Measurements from ENCODE around the gene COL6A2. TPM values are rescaled to one million over a fixed set of nuclear protein-coding genes. Genes with fewer than 3 reads are reported as not detected.
"Not testable (repeated sequence)": the region's sequence is repeated elsewhere in the genome, so short reads cannot be mapped to it uniquely, and the experiment has no call there.

Gene COL6A2
- total RNA-seq, 1 donor from 2014 or later: 227 TPM

DNA sequence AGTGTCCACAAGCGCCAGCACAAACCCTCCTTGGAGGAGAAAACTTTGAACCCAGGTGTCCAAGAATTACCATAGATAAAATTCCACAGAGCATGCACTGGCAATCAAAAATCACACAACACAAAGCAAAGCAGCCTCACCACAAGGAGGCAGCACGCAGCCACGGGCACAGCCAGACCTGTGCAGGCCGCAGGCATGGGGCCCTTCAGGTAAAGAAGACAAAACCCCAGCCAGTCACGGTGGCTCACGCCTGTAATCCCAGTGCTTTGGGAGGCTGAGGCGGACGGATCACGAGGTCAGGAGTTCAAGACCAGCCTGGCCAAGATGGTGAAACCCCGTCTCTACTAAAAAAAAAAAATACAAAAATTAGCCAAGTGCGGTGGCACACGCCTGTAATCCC, 49.5 kb downstream of the COL6A2 start:
- intact Hi-C loops (cut with DNase I); H3K27ac ChIP-seq; H3K36me3 ChIP-seq; H3K4me1 ChIP-seq; H3K4me3 ChIP-seq; H3K9me3 ChIP-seq; H3K27me3 ChIP-seq (ENCODE audit: low read depth); ATAC-seq: not testable (repeated sequence)
- TF ChIP-seq, protein P1, sequence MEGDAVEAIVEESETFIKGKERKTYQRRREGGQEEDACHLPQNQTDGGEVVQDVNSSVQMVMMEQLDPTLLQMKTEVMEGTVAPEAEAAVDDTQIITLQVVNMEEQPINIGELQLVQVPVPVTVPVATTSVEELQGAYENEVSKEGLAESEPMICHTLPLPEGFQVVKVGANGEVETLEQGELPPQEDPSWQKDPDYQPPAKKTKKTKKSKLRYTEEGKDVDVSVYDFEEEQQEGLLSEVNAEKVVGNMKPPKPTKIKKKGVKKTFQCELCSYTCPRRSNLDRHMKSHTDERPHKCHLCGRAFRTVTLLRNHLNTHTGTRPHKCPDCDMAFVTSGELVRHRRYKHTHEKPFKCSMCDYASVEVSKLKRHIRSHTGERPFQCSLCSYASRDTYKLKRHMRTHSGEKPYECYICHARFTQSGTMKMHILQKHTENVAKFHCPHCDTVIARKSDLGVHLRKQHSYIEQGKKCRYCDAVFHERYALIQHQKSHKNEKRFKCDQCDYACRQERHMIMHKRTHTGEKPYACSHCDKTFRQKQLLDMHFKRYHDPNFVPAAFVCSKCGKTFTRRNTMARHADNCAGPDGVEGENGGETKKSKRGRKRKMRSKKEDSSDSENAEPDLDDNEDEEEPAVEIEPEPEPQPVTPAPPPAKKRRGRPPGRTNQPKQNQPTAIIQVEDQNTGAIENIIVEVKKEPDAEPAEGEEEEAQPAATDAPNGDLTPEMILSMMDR (IDR thresholded peaks at IDR 0.05): peak; percentile 32
- peak; percentile 47 for DNase-seq

DNA sequence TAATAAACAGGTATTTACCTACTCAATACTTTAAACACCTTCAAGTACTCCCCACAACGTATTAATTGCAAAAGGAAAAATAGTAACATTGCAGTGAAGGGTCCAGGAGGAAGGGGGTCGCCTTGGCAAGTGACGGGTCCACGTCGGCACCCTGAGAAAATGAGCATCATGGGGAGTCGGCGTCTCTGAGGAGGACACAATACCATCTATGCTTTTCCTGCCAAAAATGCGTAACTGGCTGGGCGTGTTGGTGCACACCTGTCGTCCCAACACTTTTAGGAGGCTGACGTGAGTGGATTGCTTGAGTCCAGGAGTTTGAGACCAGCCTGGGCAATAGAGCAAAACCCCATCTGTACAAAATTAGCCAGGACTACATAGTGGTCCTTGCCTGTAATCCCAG, 50.2 kb downstream of the COL6A2 start:
- intact Hi-C loops (cut with DNase I): no loop called here
- no peaks in the 10 kb centered on the region for H3K9me3 ChIP-seq
- DNase-seq (no peak), ATAC-seq (no peak)
- H3K4me1 ChIP-seq: peaks cover 12% of the 10 kb centered on the region
- H3K27ac ChIP-seq: no peak overlapping the region
- no peak overlapping the region for H3K4me3 ChIP-seq
- H3K36me3 ChIP-seq: no peaks in the 10 kb centered on the region
- TF ChIP-seq, protein P1 (IDR thresholded peaks at IDR 0.05): no peak
- no peaks in the 10 kb centered on the region for H3K27me3 ChIP-seq (ENCODE audit: low read depth)

DNA sequence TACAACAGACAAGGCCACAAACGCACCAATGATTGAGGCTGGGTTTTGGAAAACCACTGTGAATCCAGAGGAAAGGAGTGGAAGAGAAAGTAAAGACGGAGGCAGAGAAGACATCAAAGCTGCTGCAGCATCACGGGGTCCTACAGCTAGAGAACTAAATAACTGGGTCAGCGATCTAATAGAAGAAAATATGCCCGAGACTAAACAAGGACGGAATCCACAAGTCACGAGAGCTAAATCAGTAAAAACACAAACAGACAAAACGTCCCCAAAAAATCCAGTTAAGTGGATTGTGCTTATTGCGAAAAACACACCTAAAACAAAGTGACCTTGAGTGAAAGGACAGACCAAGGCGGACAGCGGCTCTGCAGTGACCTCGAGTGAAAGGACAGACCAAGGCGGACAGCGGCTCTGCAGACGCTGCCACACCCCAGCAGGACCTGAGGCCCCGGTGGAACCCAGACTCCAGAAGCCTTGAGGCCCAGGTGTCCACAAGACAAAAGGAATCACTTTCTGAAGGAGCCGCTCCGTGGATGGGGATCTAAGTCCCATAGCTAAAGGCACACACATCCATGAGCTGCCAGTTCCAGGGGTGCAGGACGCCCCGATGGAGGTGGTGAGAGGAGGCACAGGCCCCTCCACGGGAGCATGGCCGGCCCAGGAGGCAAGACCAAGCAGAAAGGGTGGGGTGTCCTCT, 51.4 kb downstream of the COL6A2 start:
- intact Hi-C loops (cut with DNase I): no loop called here
- TF ChIP-seq, protein P1 (IDR thresholded peaks at IDR 0.05): no peak
- H3K27ac ChIP-seq: no peak overlapping the region
- DNase-seq (no peak), ATAC-seq (no peak)
- no peak overlapping the region for H3K4me3 ChIP-seq
- H3K4me1 ChIP-seq: peaks cover 11% of the 10 kb centered on the region
- no peaks in the 10 kb centered on the region for H3K36me3 ChIP-seq
- H3K27me3 ChIP-seq (ENCODE audit: low read depth): no peaks in the 10 kb centered on the region
- H3K9me3 ChIP-seq: no peaks in the 10 kb centered on the region

DNA sequence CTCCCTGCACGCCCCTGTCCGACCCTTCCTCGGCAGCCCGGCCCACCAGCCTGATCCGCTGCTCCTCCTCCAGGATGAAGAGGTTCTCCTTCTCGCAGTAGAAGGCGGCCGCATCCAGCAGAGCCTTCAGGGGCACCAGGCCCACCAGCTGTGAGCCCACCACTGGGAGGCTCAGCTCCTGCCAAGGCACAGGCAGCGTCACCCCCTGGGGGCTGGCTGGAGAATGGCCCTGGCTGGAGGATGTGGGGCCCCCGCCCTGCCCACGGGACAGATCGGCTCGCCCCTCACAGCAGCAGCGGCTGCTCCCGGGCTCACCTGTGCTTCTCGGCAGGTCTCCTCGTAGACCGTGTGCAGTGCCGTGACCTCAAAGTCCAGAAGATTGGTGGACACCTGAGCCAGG, 52.2 kb downstream of the COL6A2 start:
- no peak for ATAC-seq
- Histone ChIP-seq H3K36me3 (no peaks in the 10 kb centered on the region), H3K4me1 (peaks cover 11% of the 10 kb centered on the region), H3K27ac (no peak overlapping the region), H3K27me3 (ENCODE audit: low read depth) (no peaks in the 10 kb centered on the region), H3K9me3 (no peaks in the 10 kb centered on the region), H3K4me3 (no peak overlapping the region)
- TF ChIP-seq, protein P1 (IDR thresholded peaks at IDR 0.05): no peak
- intact Hi-C loops (cut with DNase I): no loop called here
- DNase-seq: peak; percentile 36

DNA sequence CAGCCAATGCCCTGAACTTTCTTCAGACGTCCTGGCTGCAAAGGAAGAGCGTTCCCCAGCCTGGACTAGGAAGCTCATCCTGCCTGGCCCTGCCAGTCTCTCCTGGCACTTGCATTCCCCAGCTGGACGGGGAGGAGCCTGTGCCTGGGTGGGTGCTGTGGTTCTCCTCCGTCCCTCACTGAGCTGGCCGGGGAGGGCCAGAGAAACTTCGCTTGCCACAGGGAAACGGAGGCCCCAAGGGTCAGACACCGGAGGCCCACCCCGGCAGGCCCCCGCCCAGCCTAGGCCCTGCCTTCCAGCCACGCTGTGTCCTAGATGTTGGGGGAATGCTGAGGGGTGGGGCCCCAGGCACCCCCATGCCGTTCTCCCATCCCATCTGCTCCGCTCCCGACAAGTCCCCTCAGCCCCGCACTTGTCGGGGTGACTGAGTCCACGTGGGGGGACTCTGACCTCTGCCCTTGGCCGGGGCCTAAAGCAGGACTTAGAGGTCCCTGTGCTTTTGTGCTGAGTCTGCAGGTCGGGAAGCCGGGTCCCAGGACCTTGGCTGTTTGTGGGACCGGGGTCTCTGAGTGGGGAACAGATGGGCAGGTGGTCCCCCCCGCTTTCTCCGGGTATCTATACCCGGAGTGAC, 52.7 kb downstream of the COL6A2 start:
- DNase-seq (no peak), ATAC-seq (no peak)
- TF ChIP-seq, protein P1 (IDR thresholded peaks at IDR 0.05): no peak
- H3K27me3 ChIP-seq (ENCODE audit: low read depth): no peaks in the 10 kb centered on the region
- no peaks in the 10 kb centered on the region for H3K9me3 ChIP-seq
- intact Hi-C loops (cut with DNase I): no loop called here
- H3K4me1 ChIP-seq: peaks cover 11% of the 10 kb centered on the region
- no peak overlapping the region for H3K4me3 ChIP-seq
- H3K27ac ChIP-seq: no peak overlapping the region
- no peaks in the 10 kb centered on the region for H3K36me3 ChIP-seq
